Cardiac fibroblast (primary cell): Measurements from ENCODE around the gene GYG1.
A peak's percentile ranks its signal among the peaks of the same experiment; 100 is the strongest.

Experiments used
- DNase-seq, 2 donors: peaks; one replicate each; pipeline versions ENCODE4 v3.0.0 to v3.0.0-alpha.2; 2010; ENCODE audit warnings: low read depth in 2 of 2
- H3K4me3 ChIP-seq, 2 donors: replicated peaks in 1 of 2; 1 replicate in 1 of 2; 2 replicates in 1 of 2; pipeline ENCODE4 v1.5.1; 2011; ENCODE audit warnings: low read depth in 2 of 2, low read length in 2 of 2, mild to moderate bottlenecking in 2 of 2, moderate library complexity in 1 of 2
- TF ChIP-seq, protein P1 (sequence below): IDR thresholded peaks from one replicate; pipeline ENCODE4 v1.5.1; 2011; ENCODE audit warnings: low read depth, mild to moderate bottlenecking, low read length, inconsistent platforms

The GYG1 gene

DNA sequence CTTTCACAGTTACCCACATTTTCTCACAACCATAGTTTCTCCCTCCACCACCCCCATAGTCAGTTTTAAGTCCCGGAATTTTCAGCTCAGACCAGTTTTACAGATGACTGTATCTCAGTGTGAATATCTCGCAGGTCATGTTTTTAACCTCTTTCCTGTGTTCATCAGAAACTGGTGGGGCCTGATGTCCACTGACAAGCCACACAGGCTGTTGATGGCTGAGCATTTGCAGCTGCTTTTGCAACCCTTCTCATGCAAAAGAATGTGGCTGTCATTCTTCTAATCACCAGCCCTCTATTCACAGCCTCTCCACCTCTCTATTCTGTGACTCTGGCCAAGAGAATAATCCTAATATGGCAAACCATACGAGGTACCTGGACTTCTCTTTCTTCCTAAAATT is 8.5 kb downstream of the GYG1 start:
- peak in 1 of 2 donors; percentile 57 for DNase-seq
- H3K4me3 ChIP-seq, result no peak overlapping the region
- TF ChIP-seq, protein P1, sequence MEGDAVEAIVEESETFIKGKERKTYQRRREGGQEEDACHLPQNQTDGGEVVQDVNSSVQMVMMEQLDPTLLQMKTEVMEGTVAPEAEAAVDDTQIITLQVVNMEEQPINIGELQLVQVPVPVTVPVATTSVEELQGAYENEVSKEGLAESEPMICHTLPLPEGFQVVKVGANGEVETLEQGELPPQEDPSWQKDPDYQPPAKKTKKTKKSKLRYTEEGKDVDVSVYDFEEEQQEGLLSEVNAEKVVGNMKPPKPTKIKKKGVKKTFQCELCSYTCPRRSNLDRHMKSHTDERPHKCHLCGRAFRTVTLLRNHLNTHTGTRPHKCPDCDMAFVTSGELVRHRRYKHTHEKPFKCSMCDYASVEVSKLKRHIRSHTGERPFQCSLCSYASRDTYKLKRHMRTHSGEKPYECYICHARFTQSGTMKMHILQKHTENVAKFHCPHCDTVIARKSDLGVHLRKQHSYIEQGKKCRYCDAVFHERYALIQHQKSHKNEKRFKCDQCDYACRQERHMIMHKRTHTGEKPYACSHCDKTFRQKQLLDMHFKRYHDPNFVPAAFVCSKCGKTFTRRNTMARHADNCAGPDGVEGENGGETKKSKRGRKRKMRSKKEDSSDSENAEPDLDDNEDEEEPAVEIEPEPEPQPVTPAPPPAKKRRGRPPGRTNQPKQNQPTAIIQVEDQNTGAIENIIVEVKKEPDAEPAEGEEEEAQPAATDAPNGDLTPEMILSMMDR, result no peak

DNA sequence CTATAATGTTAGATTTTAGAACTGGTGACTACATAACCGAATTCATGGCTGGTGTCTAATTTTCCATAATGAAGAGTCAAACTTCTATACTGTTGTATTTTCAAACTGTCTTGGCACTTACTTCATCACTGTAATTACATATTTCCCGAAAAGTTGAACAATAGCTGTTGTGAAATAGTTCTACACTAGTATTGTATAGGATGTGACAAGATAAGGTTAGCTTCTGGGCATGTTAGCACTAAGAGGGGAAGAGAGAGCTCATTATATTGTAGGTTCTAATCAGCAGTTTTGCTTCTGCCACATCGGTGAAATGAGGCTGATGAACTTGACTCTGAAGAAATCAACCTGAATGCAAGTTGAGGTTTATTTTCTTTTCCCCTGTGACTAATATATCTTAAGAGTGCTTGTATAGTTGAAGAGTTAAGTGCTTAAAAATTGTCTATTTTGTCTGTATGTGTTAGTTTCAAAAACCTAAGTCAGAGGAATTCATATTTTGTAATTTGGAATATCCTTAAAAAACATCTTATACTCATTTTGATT is 8.9 kb downstream of the GYG1 start:
- no peak overlapping the region for H3K4me3 ChIP-seq
- TF ChIP-seq, protein P1, result no peak
- DNase-seq, result peak in 1 of 2 donors; percentile 65

DNA sequence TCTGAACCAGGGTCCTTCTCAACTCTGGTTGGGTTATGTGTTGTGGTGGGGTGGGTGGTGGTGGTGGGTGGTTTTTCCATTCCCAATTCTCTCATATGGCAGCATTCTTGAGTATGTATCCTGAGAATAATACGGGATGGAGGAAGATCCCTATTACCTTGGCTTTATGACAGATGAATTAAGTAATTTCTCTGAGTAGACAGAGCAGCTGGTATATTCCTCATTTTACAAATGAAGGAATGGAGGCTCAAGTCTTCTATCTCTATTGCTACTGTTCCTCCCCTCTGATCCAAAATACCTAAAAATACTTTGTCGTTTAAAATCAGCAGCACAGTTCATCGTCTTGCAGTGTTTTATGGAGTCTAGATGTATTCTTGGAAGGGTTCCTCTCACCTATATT is 10.4 kb downstream of the GYG1 start:
- no peak overlapping the region for H3K4me3 ChIP-seq
- no peak for DNase-seq
- TF ChIP-seq, protein P1, result no peak

DNA sequence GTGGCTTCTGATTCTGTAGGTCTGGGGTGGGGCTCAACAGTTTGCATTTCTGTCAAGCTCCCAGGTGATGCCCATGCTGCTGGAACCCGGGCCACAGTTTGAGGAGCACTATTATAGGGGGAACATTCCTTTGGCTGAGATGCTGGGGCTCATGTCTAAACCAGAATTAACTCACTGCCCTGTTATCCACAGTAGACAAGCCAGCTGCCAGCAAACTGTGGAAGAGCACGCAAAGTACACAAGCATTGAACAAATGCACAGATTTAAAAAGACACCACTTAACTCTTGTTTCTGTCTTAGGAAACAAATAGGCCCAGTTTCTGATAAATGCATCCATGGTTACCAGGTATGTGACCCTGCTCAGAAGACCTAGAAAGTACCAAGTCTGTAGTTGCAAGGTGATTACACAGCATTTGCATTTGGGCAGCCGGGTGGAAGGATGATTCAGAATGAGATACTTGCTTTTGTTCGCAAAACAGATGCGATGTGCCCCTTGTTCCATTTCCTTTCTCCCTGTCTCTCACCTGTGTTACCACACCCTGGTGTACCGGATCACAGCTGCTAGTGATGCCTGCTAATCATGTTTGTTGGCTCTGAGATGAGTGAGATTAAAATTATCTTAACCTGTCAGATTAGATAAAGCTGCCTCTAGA is 12.4 kb downstream of the GYG1 start:
- TF ChIP-seq, protein P1, result no peak
- H3K4me3 ChIP-seq, result no peak overlapping the region
- no peak for DNase-seq

DNA sequence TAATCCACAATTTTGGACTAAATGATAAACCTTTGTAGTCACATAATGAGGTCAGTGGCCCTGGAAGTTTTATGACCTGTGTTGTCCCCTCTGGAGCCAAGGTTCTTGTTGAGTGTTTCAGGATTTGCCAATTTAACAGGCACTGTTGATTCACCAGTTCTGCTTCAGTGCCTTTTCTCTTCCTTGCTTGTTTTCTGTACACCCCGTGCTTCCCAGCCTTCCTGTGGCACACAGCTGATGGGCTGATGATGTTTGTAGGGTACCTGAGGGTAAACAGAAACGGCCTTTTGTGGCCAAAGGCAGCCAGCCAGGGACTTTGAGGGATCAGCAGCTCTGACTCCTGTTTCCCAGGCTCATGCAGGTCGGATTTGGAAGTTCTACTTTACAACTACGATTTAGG is 13.3 kb downstream of the GYG1 start:
- TF ChIP-seq, protein P1, result no peak
- peak in 1 of 2 donors; percentile 64 for DNase-seq
- no peak overlapping the region for H3K4me3 ChIP-seq

DNA sequence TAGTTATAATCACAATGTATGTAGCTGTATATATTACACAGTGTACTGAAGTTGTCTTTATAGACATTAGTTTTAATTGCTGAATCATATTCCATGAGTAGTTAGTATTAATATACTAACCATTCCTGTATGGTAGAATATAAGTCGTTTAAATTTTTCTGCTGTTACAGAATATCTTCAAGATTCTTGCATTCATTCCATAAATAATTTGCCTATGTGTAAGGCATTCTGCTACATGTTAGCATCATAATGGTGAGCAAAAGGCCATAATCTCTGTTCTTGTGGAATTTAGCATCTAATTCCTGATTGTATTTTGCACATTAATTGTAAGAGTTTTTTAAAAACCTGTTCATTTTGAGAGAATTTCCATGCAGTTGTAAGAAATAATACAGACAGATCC is 14.1 kb downstream of the GYG1 start:
- TF ChIP-seq, protein P1, result no peak
- no peak overlapping the region for H3K4me3 ChIP-seq
- DNase-seq, result peak in 1 of 2 donors; percentile 53
